ENCODE measurements around the gene BYSL. TPM values are rescaled to one million over a fixed set of nuclear protein-coding genes. Genes with fewer than 3 reads are reported as not detected.

Gene BYSL
- polyA plus RNA-seq, 1 of the 3 experiments (the other 2 are of a cell fraction), result 56.0 TPM

- Histone ChIP-seq H4K20me1 (ENCODE audit: insufficient read depth) (peaks cover 2% of the 10 kb centered on the region), H3K36me3 (replicated peaks in 1 of 2; ENCODE audit: control insufficient read depth in 1 of 2, insufficient read depth in 2 of 2, low read length in 1 of 2) (peaks cover 6 to 11% of the 10 kb centered on the region in 2 experiments), H3K4me3 (ENCODE audit: low read depth in 2 of 2, low read length in 1 of 2) (peak overlapping the region; percentile 55 to 99), H2AFZ (ENCODE audit: low read depth) (no peak overlapping the region), H3K27ac (ENCODE audit: low read depth in 2 of 2, low read length in 1 of 2) (peak overlapping the region in 1 of 2 experiments; percentile 99; a peak in 2 of 4 replicates), H3K9ac (peak overlapping the region; percentile 98), H3K9me3 (no peaks in the 10 kb centered on the region), H3K4me1 (ENCODE audit: control insufficient read depth in 1 of 2, insufficient read depth in 2 of 2, low read depth in 1 of 2, low read length in 1 of 2) (peaks cover 14 to 18% of the 10 kb centered on the region in 2 experiments; a peak in 3 of 4 replicates), H3K79me2 (ENCODE audit: insufficient read depth) (peaks cover 88% of the 10 kb centered on the region), H3K27me3 (ENCODE audit: insufficient read depth) (no peaks in the 10 kb centered on the region), H3F3A (replicated peaks; ENCODE audit: insufficient read depth) (peaks cover 7% of the 10 kb centered on the region), H3K4me2 (peak overlapping the region; percentile 81), H3K9me2 (no peaks in the 10 kb centered on the region)
- ChIA-PET CTCF (interaction anchor here (1.3 to 5.4 kb wide), 10 partner anchors 9 to 135 kb away, joined by 5 to 70 read pairs (median 14); partner anchors contain the start of genes TOMM6 and USP49), POLR2A (interaction anchor here (1.3 kb wide), 1 partner anchor 17 kb away, joined by 7 read pairs; no protein-coding TSS in a partner anchor)
- no peak for DNase-seq
- 7% methylated on average over 7 of the region's 7 CpGs for WGBS (ENCODE audit: low lambda C conversion rate)
- no peak for TF ChIP-seq SMC3 (IDR thresholded peaks at IDR 0.05; ENCODE audit: low read depth, low read length)
- no peak for TF ChIP-seq GATA2 (CRISPR knock-in tag; IDR thresholded peaks at IDR 0.05)
- no peak for TF ChIP-seq MXI1 (IDR thresholded peaks at IDR 0.05; ENCODE audit: low read depth, low read length)
- no peak for TF ChIP-seq YY1 (IDR thresholded peaks at IDR 0.05; ENCODE audit: low read depth)
- no peak for TF ChIP-seq IRF3 (IDR thresholded peaks at IDR 0.05; ENCODE audit: low read depth, low read length)
- TF ChIP-seq PBX3 (IDR thresholded peaks at IDR 0.05), result no peak
- no peak for TF ChIP-seq USF1 (IDR thresholded peaks at IDR 0.05; ENCODE audit: borderline replicate concordance, low read depth)
- no peak for TF ChIP-seq SIN3A (IDR thresholded peaks at IDR 0.05; ENCODE audit: borderline replicate concordance, low read depth, low read length)
- no peak for TF ChIP-seq RXRA (IDR thresholded peaks at IDR 0.05; ENCODE audit: borderline replicate concordance, low read depth)
- no peak for TF ChIP-seq TAF1 (IDR thresholded peaks at IDR 0.05; ENCODE audit: borderline replicate concordance, low read depth, low read length)
- TF ChIP-seq TEAD4 (IDR thresholded peaks at IDR 0.05; ENCODE audit: borderline replicate concordance, insufficient read depth), result no peak
- TF ChIP-seq TCF12 (IDR thresholded peaks at IDR 0.05), result no peak
- no peak for TF ChIP-seq ELF1 (IDR thresholded peaks at IDR 0.05)
- TF ChIP-seq, protein P1, sequence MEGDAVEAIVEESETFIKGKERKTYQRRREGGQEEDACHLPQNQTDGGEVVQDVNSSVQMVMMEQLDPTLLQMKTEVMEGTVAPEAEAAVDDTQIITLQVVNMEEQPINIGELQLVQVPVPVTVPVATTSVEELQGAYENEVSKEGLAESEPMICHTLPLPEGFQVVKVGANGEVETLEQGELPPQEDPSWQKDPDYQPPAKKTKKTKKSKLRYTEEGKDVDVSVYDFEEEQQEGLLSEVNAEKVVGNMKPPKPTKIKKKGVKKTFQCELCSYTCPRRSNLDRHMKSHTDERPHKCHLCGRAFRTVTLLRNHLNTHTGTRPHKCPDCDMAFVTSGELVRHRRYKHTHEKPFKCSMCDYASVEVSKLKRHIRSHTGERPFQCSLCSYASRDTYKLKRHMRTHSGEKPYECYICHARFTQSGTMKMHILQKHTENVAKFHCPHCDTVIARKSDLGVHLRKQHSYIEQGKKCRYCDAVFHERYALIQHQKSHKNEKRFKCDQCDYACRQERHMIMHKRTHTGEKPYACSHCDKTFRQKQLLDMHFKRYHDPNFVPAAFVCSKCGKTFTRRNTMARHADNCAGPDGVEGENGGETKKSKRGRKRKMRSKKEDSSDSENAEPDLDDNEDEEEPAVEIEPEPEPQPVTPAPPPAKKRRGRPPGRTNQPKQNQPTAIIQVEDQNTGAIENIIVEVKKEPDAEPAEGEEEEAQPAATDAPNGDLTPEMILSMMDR (IDR thresholded peaks at IDR 0.05), result no peak
Observed at GRCh38 chr6:41922154-41922553, 855 bp downstream of the BYSL start.

Measured in SK-N-SH (cell line).